Right lung (tissue), 5 donors: ENCODE data around the gene FBL. TPM values are rescaled to one million over a fixed set of nuclear protein-coding genes. Genes with fewer than 3 reads are reported as not detected.
"Not testable (repeated sequence)": the region's sequence is repeated elsewhere in the genome, so short reads cannot be mapped to it uniquely, and the experiment has no call there.

Experiments used
- DNase-seq, 2 donors: peaks; one replicate each; pipeline ENCODE4 v3.0.0-alpha.2; 2013
- polyA plus RNA-seq, 5 donors: library from polyadenylated mRNA; unstranded; fragments of 120-200 nt; gene quantifications; one replicate each; pipeline versions ENCODE4 v1.2.1 to v1.2.3, GENCODE V29; 2013; ENCODE audit warnings: inconsistent platforms in 1 of 5, low replicate concordance in 1 of 5; ENCODE audit not compliant: insufficient read length in 5 of 5, insufficient read depth in 1 of 5

FBL gene
- polyA plus RNA-seq, 5 donors, result 290 to 390 (median 350) TPM

- no peak for DNase-seq
Observed at GRCh38 chr19:39878398-39878797, 32.2 kb upstream of the FBL start.

GRCh38 chr19:39877982-39878381 lies 31.8 kb upstream of the FBL start:
- not testable (repeated sequence) for DNase-seq

- peak in 1 of 2 donors; percentile 54 for DNase-seq
Observed at GRCh38 chr19:39877488-39877887, 31.3 kb upstream of the FBL start.

- not testable (repeated sequence) for DNase-seq
Observed at GRCh38 chr19:39876486-39876885, 30.3 kb upstream of the FBL start.

- not testable (repeated sequence) for DNase-seq
Observed at GRCh38 chr19:39875401-39875864, 29.3 kb upstream of the FBL start.

GRCh38 chr19:39874404-39874803 lies 28.2 kb upstream of the FBL start:
- DNase-seq, result no peak

GRCh38 chr19:39873385-39873784 lies 27.2 kb upstream of the FBL start:
- no peak for DNase-seq

- no peak for DNase-seq
Observed at GRCh38 chr19:39871886-39872866, 26.0 kb upstream of the FBL start.

GRCh38 chr19:39871362-39871761 lies 25.2 kb upstream of the FBL start:
- DNase-seq, result no peak

- DNase-seq, result no peak
Observed at GRCh38 chr19:39870171-39870971, 24.2 kb upstream of the FBL start.

GRCh38 chr19:39867952-39868351 lies 21.8 kb upstream of the FBL start:
- DNase-seq, result no peak

GRCh38 chr19:39867133-39867532 lies 21.0 kb upstream of the FBL start:
- DNase-seq, result no peak

GRCh38 chr19:39865953-39866352 lies 19.8 kb upstream of the FBL start:
- no peak for DNase-seq

- no peak for DNase-seq
Observed at GRCh38 chr19:39865186-39865585, 19.0 kb upstream of the FBL start.

GRCh38 chr19:39864118-39864517 lies 17.9 kb upstream of the FBL start:
- no peak for DNase-seq

GRCh38 chr19:39858541-39858940 lies 12.4 kb upstream of the FBL start:
- DNase-seq, result peak in 1 of 2 donors; percentile 37

GRCh38 chr19:39852882-39853281 lies 6.7 kb upstream of the FBL start:
- no peak for DNase-seq

- no peak for DNase-seq
Observed at GRCh38 chr19:39850892-39851291, 4.7 kb upstream of the FBL start.

- no peak for DNase-seq
Observed at GRCh38 chr19:39848392-39848791, 2.2 kb upstream of the FBL start.

GRCh38 chr19:39847525-39847924 lies 1.3 kb upstream of the FBL start:
- no peak for DNase-seq

GRCh38 chr19:39846678-39847486 lies 703 bp upstream of the FBL start:
- no peak for DNase-seq

GRCh38 chr19:39845584-39845932 lies 621 bp downstream of the FBL start:
- DNase-seq, result no peak
